Ascending aorta (tissue), 2 donors: ENCODE data around the gene SLC25A22. TPM values are rescaled to one million over a fixed set of nuclear protein-coding genes. Genes with fewer than 3 reads are reported as not detected.

Source experiments
- DNase-seq, 2 donors: peaks; one replicate each; pipeline ENCODE4 v3.0.0-alpha.2; 2019; ENCODE audit warnings: low spot score in 2 of 2
- H3K27ac ChIP-seq, 2 donors: fragments of 200-600 bp; sonication (generic); one replicate each; pipeline ENCODE4 v1.5.1; 2016 to 2017; ENCODE audit warnings: mild to moderate bottlenecking in 1 of 2
- H3K27me3 ChIP-seq: fragments of 200-600 bp; sonication (generic); one replicate; pipeline ENCODE4 v1.5.1; 2017
- H3K36me3 ChIP-seq, 2 donors: fragments of 200-600 bp; sonication (generic); one replicate each; pipeline ENCODE4 v1.5.1; 2016
- H3K4me1 ChIP-seq, 2 donors: fragments of 200-600 bp; sonication (generic); one replicate each; pipeline ENCODE4 v1.5.1; 2016 to 2017; ENCODE audit warnings: mild to moderate bottlenecking in 1 of 2
- H3K4me3 ChIP-seq, 2 donors: fragments of 200-600 bp; sonication (generic); one replicate each; pipeline ENCODE4 v1.5.1; 2016 to 2017; ENCODE audit warnings: mild to moderate bottlenecking in 1 of 2
- H3K9me3 ChIP-seq, 2 donors: fragments of 200-600 bp; sonication (generic); one replicate each; pipeline ENCODE4 v1.5.1; 2016
- CTCF ChIP-seq, 3 experiments: fragments of 200-600 bp in 2 of 3; fragments of 450-650 bp in 1 of 3; sonication (generic) in 2 of 3; IDR thresholded peaks; one replicate each; pipeline ENCODE4 v1.5.1; 2016 to 2019; ENCODE audit warnings: antibody characterized with exemption in 3 of 3, mild to moderate bottlenecking in 1 of 3, moderate library complexity in 1 of 3
- intact Hi-C: fragments of 100-400 bp; cut with DNase I; formaldehyde crosslinking; loops from one replicate; pipeline ENCODE4 v1.15.1; 2023
- total RNA-seq: library from RNA; depleted of rRNA; stranded (reverse); fragments of >200 nt; gene quantifications from one replicate; pipeline ENCODE4 v1.1.0, GENCODE V29; 2016

SLC25A22 gene
- total RNA-seq, 1 donor from 2014 or later: 5.6 TPM

DNA sequence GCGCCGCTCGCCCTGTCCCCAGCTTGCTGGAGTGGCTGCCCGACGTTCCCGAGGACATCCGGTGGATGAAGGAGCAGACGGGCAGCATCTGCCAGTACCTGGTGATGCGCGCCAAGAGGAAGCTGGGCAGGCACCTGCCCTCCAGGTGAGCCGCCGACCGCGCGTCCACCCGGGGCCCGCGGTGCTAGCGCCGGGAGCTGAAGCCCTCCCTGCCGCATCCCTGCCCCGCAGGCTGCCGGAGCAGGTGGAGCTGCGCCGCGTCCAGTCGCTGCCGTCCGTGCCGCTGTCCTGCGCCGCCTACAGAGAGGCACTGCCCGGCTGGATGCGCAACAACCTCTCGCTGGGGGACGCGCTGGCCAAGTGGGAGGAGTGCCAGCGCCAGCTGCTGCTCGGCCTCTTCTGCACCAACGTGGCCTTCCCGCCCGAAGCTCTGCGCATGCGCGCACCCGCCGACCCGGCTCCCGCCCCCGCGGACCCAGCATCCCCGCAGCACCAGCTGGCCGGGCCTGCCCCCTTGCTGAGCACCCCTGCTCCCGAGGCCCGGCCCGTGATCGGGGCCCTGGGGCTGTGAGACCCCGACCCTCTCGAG is 26.3 kb upstream of the SLC25A22 start:
- no peak for DNase-seq
- H3K27me3 ChIP-seq: no peaks in the 10 kb centered on the region
- no peak overlapping the region for H3K27ac ChIP-seq
- no peak overlapping the region for H3K4me3 ChIP-seq
- H3K4me1 ChIP-seq: peaks cover 16 to 33% of the 10 kb centered on the region in 2 donors
- peaks cover 36 to 45% of the 10 kb centered on the region in 2 donors for H3K36me3 ChIP-seq
- intact Hi-C loops: no loop called here
- H3K9me3 ChIP-seq: no peaks in the 10 kb centered on the region
- TF ChIP-seq CTCF (IDR thresholded peaks at IDR 0.05): no peak

DNA sequence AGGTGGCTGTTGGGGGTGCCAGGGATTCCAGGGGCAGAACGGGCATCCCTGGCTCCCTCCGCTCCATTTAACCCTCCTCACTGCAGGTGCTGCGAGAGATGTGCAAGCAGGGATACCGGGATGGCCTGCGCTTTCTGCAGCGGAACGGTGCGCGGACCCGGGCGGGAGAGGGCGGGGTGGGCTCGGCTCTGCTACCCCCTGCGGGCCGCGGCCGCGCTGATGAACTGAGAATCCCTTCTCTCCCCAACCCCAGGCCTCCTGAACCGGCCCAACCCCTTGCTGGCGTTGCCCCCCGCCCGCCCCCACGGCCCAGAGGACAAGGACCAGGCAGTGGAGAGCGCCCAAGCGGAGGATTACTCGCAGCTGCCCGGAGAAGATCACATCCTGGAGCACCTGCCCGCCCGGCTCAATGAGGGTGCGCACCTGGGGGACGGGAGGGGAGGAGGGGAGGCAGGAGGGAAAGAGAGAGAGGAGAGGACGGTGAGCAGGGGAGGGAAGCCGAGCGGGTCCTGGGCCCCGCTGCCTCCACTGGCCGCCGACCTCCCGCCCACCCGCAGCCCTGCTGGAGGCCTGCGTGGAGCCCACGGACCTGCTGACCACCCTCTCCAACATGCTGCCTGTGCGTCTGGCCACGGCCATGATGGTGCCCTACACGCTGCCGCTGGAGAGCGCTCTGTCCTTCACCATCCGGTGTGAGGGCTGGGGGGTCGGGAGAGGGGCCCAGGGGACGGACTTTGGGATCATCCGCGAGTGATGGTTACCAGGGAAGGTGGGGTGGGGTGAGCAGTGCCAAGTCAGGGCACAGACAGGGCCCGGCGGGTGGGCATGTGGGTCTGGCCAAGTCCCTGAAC is 25.6 kb upstream of the SLC25A22 start:
- intact Hi-C loops: no loop called here
- TF ChIP-seq CTCF (IDR thresholded peaks at IDR 0.05): no peak
- no peak overlapping the region for H3K4me3 ChIP-seq
- peaks cover 36 to 45% of the 10 kb centered on the region in 2 donors for H3K36me3 ChIP-seq
- DNase-seq: no peak
- no peaks in the 10 kb centered on the region for H3K9me3 ChIP-seq
- H3K27me3 ChIP-seq: no peaks in the 10 kb centered on the region
- H3K4me1 ChIP-seq: peaks cover 16 to 33% of the 10 kb centered on the region in 2 donors
- no peak overlapping the region for H3K27ac ChIP-seq

DNA sequence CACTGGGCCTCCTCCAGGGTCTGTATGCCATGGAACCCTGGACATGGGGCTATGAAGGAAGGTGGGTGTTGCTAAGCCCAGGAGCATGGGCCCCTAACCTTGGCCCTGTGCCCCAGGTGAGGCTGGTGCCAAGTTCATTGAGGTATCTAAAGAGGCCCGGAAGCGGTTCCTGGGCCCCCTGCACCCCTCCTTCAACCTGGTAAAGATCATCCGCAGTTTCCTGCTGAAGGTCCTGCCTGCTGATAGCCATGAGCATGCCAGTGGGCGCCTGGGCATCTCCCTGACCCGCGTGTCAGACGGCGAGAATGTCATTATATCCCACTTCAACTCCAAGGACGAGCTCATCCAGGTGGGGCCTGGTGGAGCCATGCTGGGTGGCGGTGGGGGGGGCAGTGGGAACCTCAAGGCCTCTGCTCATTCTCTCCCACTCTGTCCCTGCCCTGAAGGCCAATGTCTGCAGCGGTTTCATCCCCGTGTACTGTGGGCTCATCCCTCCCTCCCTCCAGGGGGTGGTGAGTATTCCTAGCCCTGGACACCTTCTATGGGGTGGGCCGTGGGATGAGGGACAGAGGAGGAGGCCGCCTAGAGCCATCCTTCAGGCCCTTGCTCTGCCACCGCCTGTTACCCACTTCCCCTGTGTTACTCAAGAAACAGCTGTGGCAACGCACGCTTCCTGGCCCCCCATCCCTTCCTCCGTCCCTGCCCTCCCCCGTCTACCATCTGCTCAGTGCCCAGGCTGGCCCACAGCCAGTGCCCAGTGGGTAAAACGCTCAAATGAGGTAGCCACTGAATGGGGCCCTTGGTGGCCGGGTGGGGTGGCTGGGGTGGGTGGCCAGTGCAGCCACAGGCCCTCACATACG is 23.7 kb upstream of the SLC25A22 start:
- H3K36me3 ChIP-seq: peaks cover 36 to 45% of the 10 kb centered on the region in 2 donors
- peak overlapping the region; percentile 18 to 80 for H3K4me3 ChIP-seq
- H3K27me3 ChIP-seq: no peaks in the 10 kb centered on the region
- intact Hi-C loops: no loop called here
- DNase-seq: no peak
- no peaks in the 10 kb centered on the region for H3K9me3 ChIP-seq
- peaks cover 16 to 26% of the 10 kb centered on the region in 2 donors for H3K4me1 ChIP-seq
- no peak for TF ChIP-seq CTCF (IDR thresholded peaks at IDR 0.05)
- peak overlapping the region; percentile 66 to 98 for H3K27ac ChIP-seq

DNA sequence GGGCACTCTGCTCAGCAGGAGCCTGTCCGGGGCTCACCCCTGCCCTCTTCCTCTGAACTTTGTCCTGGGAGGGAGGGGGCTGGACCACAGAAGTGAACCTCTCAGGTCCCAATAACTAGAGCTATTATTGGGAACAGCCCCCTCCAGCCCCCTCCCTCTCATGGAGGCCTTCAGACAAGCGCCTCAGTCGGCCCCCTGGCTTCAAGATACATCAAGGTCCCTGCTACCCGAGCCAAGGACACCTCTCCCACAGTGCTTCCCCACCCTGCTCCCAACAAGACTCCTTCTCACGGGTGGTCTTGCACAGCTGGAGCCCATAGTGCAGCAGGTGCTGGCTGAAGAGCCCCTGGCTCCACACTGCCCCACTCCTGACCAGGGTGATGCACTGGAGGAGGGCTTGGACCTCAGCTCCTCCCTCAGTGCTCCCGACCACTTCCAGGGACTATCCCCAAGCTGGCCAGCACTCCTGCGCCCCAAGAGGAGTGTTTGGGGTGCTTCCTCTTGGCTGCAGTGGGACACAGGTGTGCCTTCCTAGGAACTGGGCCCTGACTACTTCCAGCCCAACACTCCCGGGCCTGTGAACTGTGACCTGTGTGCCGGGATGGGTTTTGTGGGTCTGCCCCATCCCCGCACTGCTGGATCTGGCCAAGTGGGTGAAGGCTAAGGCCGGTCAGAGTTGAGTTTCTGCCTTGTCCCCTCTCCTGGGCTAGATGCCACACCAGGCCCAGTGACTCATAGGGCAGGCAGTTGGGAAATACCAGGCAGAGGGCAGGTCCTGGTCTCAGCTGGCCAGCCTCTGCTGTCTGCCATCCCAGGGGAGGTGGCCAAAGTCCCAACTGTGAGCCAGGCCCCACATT is 22.8 kb upstream of the SLC25A22 start:
- no peak for TF ChIP-seq CTCF (IDR thresholded peaks at IDR 0.05)
- intact Hi-C loops: no loop called here

More for the DNA sequence above, 22.8 kb upstream of the SLC25A22 start:
- Histone ChIP-seq H3K9me3 (no peaks in the 10 kb centered on the region), H3K36me3 (peaks cover 36 to 42% of the 10 kb centered on the region in 2 donors), H3K4me1 (peaks cover 16 to 24% of the 10 kb centered on the region in 2 donors), H3K4me3 (peak overlapping the region; percentile 80 to 91), H3K27ac (peak overlapping the region; percentile 98 to 99), H3K27me3 (no peaks in the 10 kb centered on the region)
- DNase-seq: peak; percentile 80 to 95
